ENCODE measurements around the gene DNAH14. TPM values are rescaled to one million over a fixed set of nuclear protein-coding genes. Genes with fewer than 3 reads are reported as not detected.

The DNAH14 gene
- total and polyA plus RNA-seq, 2 of the 13 experiments (the other 11 are each of a cell fraction or from before 2014, with no cell fraction given) = 4.5 to 27.5 TPM

DNA sequence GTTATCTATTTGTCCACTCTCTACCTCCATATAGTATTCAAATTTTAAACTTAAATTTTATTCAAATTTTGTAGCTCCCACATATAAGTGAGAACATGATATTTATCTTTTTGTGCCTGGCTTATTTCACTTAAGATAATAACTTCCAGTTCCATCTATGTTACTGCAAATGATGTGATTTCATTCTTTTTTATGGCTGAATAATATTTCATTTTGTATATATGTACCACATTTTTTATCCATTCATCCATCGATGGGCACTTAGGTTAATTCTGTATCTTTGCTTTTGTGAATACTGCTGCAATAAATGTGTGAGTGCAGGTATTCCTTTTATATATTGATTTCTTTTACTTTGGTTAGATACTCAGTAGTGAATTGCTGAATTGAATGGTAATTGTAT, 2.1 kb downstream of the DNAH14 start:
- Histone ChIP-seq H3K4me3 (replicated peaks in 1 of 3; ENCODE audit: insufficient read depth in 1 of 3, low read depth in 2 of 3, low read length in 3 of 3) (no peak overlapping the region), H3K4me1 (ENCODE audit: insufficient read depth, low read length) (0 out of 2 replicates have a peak, but pooled peaks cover 4% of the 10 kb centered on the region), H3K79me2 (ENCODE audit: insufficient read depth, low read length) (peaks cover 14% of the 10 kb centered on the region), H3K27ac (ENCODE audit: extremely low read length, insufficient read depth, low read length) (no peak overlapping the region), H3K9ac (ENCODE audit: insufficient read depth, low read depth, low read length) (no peak overlapping the region), H2AFZ (ENCODE audit: low read length) (no peak overlapping the region), H3K27me3 (ENCODE audit: control insufficient read depth in 1 of 2, insufficient read depth in 2 of 2, low read length in 2 of 2) (no peaks in the 10 kb centered on the region), H3K4me2 (ENCODE audit: low read depth, low read length) (no peak overlapping the region), H3K36me3 (replicated peaks in 1 of 2; ENCODE audit: control insufficient read depth in 1 of 2, insufficient read depth in 2 of 2, low read length in 2 of 2) (no peaks in the 10 kb centered on the region), H4K20me1 (ENCODE audit: insufficient read depth, low read length) (no peaks in the 10 kb centered on the region), H3K9me3 (ENCODE audit: low read length) (peaks cover 44% of the 10 kb centered on the region)
- WGBS (ENCODE audit: low lambda C conversion rate) = 98% methylated on average over 1 of the region's 1 CpG
- no peak for DNase-seq (ENCODE audit: low spot score)
- CTCF ChIA-PET (ENCODE audit: low intra/inter-chr PET ratio, low total read pairs) = no interaction called here
- ATAC-seq = no peak
- intact Hi-C loops (cut with micrococcal nuclease; ENCODE audit: unreplicated experiment) = no loop called here
- POLR2A ChIA-PET = no interaction called here
- TF ChIP-seq BRCA1 (CRISPR knock-in tag; IDR thresholded peaks at IDR 0.05) (no peak), ZNF839 (CRISPR knock-in tag; IDR thresholded peaks at IDR 0.05; ENCODE audit: borderline replicate concordance) (no peak), NKX3-1 (CRISPR knock-in tag; IDR thresholded peaks at IDR 0.05) (no peak), ZNF33B (CRISPR knock-in tag; IDR thresholded peaks at IDR 0.05) (no peak), ZBTB3 (CRISPR knock-in tag; IDR thresholded peaks at IDR 0.05; ENCODE audit: borderline replicate concordance, low read depth) (no peak), KDM5B (CRISPR knock-in tag; IDR thresholded peaks at IDR 0.05; ENCODE audit: borderline replicate concordance) (no peak), RXRA (CRISPR knock-in tag; IDR thresholded peaks at IDR 0.05) (no peak), JUNB (CRISPR knock-in tag; IDR thresholded peaks at IDR 0.05; ENCODE audit: borderline replicate concordance) (no peak), ZZZ3 (CRISPR knock-in tag; IDR thresholded peaks at IDR 0.05; ENCODE audit: borderline replicate concordance) (no peak), ERF (CRISPR knock-in tag; IDR thresholded peaks at IDR 0.05) (no peak), ZNF570 (CRISPR knock-in tag; IDR thresholded peaks at IDR 0.05; ENCODE audit: borderline replicate concordance) (no peak), TBX3 (IDR thresholded peaks at IDR 0.05; ENCODE audit: borderline replicate concordance) (no peak)
- TF ChIP-seq, protein P1, sequence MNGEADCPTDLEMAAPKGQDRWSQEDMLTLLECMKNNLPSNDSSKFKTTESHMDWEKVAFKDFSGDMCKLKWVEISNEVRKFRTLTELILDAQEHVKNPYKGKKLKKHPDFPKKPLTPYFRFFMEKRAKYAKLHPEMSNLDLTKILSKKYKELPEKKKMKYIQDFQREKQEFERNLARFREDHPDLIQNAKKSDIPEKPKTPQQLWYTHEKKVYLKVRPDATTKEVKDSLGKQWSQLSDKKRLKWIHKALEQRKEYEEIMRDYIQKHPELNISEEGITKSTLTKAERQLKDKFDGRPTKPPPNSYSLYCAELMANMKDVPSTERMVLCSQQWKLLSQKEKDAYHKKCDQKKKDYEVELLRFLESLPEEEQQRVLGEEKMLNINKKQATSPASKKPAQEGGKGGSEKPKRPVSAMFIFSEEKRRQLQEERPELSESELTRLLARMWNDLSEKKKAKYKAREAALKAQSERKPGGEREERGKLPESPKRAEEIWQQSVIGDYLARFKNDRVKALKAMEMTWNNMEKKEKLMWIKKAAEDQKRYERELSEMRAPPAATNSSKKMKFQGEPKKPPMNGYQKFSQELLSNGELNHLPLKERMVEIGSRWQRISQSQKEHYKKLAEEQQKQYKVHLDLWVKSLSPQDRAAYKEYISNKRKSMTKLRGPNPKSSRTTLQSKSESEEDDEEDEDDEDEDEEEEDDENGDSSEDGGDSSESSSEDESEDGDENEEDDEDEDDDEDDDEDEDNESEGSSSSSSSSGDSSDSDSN (CRISPR knock-in tag; IDR thresholded peaks at IDR 0.05) = no peak
- TF ChIP-seq, protein P2, sequence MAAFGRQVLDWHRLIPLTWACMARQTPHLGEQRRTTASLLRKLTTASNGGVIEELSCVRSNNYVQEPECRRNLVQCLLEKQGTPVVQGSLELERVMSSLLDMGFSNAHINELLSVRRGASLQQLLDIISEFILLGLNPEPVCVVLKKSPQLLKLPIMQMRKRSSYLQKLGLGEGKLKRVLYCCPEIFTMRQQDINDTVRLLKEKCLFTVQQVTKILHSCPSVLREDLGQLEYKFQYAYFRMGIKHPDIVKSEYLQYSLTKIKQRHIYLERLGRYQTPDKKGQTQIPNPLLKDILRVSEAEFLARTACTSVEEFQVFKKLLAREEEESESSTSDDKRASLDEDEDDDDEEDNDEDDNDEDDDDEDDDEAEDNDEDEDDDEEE (CRISPR knock-in tag; IDR thresholded peaks at IDR 0.05) = no peak
- TF ChIP-seq, protein P3, sequence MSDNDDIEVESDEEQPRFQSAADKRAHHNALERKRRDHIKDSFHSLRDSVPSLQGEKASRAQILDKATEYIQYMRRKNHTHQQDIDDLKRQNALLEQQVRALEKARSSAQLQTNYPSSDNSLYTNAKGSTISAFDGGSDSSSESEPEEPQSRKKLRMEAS (IDR thresholded peaks at IDR 0.05) = no peak
- TF ChIP-seq, protein P4, sequence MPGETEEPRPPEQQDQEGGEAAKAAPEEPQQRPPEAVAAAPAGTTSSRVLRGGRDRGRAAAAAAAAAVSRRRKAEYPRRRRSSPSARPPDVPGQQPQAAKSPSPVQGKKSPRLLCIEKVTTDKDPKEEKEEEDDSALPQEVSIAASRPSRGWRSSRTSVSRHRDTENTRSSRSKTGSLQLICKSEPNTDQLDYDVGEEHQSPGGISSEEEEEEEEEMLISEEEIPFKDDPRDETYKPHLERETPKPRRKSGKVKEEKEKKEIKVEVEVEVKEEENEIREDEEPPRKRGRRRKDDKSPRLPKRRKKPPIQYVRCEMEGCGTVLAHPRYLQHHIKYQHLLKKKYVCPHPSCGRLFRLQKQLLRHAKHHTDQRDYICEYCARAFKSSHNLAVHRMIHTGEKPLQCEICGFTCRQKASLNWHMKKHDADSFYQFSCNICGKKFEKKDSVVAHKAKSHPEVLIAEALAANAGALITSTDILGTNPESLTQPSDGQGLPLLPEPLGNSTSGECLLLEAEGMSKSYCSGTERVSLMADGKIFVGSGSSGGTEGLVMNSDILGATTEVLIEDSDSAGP (CRISPR knock-in tag; IDR thresholded peaks at IDR 0.05; ENCODE audit: borderline replicate concordance) = no peak
- TF ChIP-seq, protein P5, sequence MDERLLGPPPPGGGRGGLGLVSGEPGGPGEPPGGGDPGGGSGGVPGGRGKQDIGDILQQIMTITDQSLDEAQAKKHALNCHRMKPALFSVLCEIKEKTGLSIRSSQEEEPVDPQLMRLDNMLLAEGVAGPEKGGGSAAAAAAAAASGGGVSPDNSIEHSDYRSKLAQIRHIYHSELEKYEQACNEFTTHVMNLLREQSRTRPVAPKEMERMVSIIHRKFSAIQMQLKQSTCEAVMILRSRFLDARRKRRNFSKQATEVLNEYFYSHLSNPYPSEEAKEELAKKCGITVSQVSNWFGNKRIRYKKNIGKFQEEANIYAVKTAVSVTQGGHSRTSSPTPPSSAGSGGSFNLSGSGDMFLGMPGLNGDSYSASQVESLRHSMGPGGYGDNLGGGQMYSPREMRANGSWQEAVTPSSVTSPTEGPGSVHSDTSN (CRISPR knock-in tag; IDR thresholded peaks at IDR 0.05) = no peak
- BruUV-seq (replicated peaks) = no TSS peak
- in situ Hi-C loops (cut with HindIII; ENCODE audit: extremely low pct_ligation_motif_present, low pct_unique_long_range_greater_than_20kb) = no loop called here
- no peak for FAIRE-seq
